C4-2B (cell line): ENCODE data around the gene INHA.

Experiments used
- H3K27ac ChIP-seq: fragments of 450-650 bp; 2 replicates; pipeline ENCODE4 v1.5.1; 2017
- CTCF ChIP-seq: fragments of 450-650 bp; conservative IDR thresholded peaks from 2 replicates; pipeline ENCODE4 v1.5.1; 2017; ENCODE audit warnings: mild to moderate bottlenecking
- ZFX ChIP-seq: fragments of 450-650 bp; IDR thresholded peaks from 2 replicates; pipeline ENCODE4 v1.6.1; 2017

INHA gene

GRCh38 chr2:219613461-219614070 lies 41.5 kb downstream of the INHA start:
- H3K27ac ChIP-seq = no peak overlapping the region
- TF ChIP-seq CTCF (no peak), ZFX (no peak)

GRCh38 chr2:219614076-219614860 lies 42.2 kb downstream of the INHA start:
- TF ChIP-seq CTCF (no peak), ZFX (no peak)
- no peak overlapping the region for H3K27ac ChIP-seq

GRCh38 chr2:219615036-219615435 lies 42.9 kb downstream of the INHA start:
- H3K27ac ChIP-seq = no peak overlapping the region
- no peak for TF ChIP-seq CTCF
- no peak for TF ChIP-seq ZFX

- no peak overlapping the region for H3K27ac ChIP-seq
- TF ChIP-seq CTCF (no peak), ZFX (no peak)
These were observed 43.8 kb downstream of the INHA start for GRCh38 chr2:219615894-219616293.

- TF ChIP-seq CTCF (no peak), ZFX (no peak)
These were observed 44.4 kb downstream of the INHA start for GRCh38 chr2:219616550-219616949.

GRCh38 chr2:219618733-219619122 lies 46.6 kb downstream of the INHA start:
- H3K27ac ChIP-seq = no peak overlapping the region
- TF ChIP-seq CTCF = no peak
- no peak for TF ChIP-seq ZFX

More at GRCh38 chr2:219616550-219616949, 44.4 kb downstream of the INHA start:
- no peak overlapping the region for H3K27ac ChIP-seq

- H3K27ac ChIP-seq = no peak overlapping the region
- no peak for TF ChIP-seq ZFX
- TF ChIP-seq CTCF = no peak
These were observed 47.1 kb downstream of the INHA start for GRCh38 chr2:219619235-219619634.
